ENCODE measurements around the gene EIF1. TPM values are rescaled to one million over a fixed set of nuclear protein-coding genes. Genes with fewer than 3 reads are reported as not detected.
A peak's percentile ranks its signal among the peaks of the same experiment; 100 is the strongest.

The EIF1 gene
- polyA plus RNA-seq, 1 donor from 2014 or later = 257 TPM

DNA sequence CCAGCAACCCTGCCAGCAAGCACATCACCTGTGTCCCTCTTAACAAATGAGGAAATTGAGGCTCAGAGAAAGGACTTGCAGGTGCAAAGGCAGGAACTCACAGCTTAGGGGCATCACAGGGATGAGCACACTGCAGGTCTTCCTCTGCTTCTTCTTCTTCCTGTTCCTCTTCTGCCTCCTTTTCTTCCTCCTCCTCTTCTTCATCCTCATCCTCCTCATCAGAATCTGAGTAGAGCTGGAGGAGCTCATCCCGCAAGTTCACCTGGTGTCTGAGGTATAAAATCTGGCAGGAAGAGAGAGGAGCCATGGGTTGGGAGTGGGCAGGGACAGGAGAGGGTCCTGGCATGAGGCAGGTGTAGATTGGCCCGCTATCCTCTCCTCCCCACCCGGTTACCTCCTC lies 43.2 kb downstream of the EIF1 start:
- no peak overlapping the region for H3K27ac ChIP-seq (ENCODE audit: low read length)
- H3K79me2 ChIP-seq (replicated peaks; ENCODE audit: insufficient read depth, low read length) = no peaks in the 10 kb centered on the region
- no peak overlapping the region for H3K9ac ChIP-seq (ENCODE audit: low read length)
- H3F3A ChIP-seq (ENCODE audit: insufficient read depth, low read length, poor library complexity, severe bottlenecking) = no peaks in the 10 kb centered on the region
- H3K4me2 ChIP-seq (ENCODE audit: low read length) = no peak overlapping the region
- H2AFZ ChIP-seq (ENCODE audit: low read depth, low read length) = no peak overlapping the region
- no peaks in the 10 kb centered on the region for H3K9me3 ChIP-seq (ENCODE audit: low read length)
- peaks cover 50% of the 10 kb centered on the region for H3K27me3 ChIP-seq (ENCODE audit: insufficient read depth, low read depth, low read length)
- TF ChIP-seq SMC3 (conservative IDR thresholded peaks at IDR 0.05; ENCODE audit: poor library complexity) (no peak), EP300 (conservative IDR thresholded peaks at IDR 0.05; ENCODE audit: poor library complexity, severe bottlenecking) (no peak), MXI1 (conservative IDR thresholded peaks at IDR 0.05; ENCODE audit: poor library complexity, severe bottlenecking) (no peak), TAF1 (IDR thresholded peaks at IDR 0.05; ENCODE audit: low read depth) (no peak), RAD21 (conservative IDR thresholded peaks at IDR 0.05) (no peak), EZH2 (IDR thresholded peaks at IDR 0.05; ENCODE audit: borderline replicate concordance, insufficient read depth, low read length, poor library complexity, severe bottlenecking) (no peak), POLR2AphosphoS5 (IDR thresholded peaks at IDR 0.05) (no peak)
- TF ChIP-seq, protein P1, sequence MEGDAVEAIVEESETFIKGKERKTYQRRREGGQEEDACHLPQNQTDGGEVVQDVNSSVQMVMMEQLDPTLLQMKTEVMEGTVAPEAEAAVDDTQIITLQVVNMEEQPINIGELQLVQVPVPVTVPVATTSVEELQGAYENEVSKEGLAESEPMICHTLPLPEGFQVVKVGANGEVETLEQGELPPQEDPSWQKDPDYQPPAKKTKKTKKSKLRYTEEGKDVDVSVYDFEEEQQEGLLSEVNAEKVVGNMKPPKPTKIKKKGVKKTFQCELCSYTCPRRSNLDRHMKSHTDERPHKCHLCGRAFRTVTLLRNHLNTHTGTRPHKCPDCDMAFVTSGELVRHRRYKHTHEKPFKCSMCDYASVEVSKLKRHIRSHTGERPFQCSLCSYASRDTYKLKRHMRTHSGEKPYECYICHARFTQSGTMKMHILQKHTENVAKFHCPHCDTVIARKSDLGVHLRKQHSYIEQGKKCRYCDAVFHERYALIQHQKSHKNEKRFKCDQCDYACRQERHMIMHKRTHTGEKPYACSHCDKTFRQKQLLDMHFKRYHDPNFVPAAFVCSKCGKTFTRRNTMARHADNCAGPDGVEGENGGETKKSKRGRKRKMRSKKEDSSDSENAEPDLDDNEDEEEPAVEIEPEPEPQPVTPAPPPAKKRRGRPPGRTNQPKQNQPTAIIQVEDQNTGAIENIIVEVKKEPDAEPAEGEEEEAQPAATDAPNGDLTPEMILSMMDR (IDR thresholded peaks at IDR 0.05; ENCODE audit: poor library complexity, severe bottlenecking) = no peak
- TF ChIP-seq, protein P2, sequence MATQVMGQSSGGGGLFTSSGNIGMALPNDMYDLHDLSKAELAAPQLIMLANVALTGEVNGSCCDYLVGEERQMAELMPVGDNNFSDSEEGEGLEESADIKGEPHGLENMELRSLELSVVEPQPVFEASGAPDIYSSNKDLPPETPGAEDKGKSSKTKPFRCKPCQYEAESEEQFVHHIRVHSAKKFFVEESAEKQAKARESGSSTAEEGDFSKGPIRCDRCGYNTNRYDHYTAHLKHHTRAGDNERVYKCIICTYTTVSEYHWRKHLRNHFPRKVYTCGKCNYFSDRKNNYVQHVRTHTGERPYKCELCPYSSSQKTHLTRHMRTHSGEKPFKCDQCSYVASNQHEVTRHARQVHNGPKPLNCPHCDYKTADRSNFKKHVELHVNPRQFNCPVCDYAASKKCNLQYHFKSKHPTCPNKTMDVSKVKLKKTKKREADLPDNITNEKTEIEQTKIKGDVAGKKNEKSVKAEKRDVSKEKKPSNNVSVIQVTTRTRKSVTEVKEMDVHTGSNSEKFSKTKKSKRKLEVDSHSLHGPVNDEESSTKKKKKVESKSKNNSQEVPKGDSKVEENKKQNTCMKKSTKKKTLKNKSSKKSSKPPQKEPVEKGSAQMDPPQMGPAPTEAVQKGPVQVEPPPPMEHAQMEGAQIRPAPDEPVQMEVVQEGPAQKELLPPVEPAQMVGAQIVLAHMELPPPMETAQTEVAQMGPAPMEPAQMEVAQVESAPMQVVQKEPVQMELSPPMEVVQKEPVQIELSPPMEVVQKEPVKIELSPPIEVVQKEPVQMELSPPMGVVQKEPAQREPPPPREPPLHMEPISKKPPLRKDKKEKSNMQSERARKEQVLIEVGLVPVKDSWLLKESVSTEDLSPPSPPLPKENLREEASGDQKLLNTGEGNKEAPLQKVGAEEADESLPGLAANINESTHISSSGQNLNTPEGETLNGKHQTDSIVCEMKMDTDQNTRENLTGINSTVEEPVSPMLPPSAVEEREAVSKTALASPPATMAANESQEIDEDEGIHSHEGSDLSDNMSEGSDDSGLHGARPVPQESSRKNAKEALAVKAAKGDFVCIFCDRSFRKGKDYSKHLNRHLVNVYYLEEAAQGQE (IDR thresholded peaks at IDR 0.05; ENCODE audit: borderline replicate concordance) = no peak
- H4K20me1 ChIP-seq (ENCODE audit: insufficient read depth) = no peaks in the 10 kb centered on the region
- H3K4me3 ChIP-seq (ENCODE audit: low read length) = no peak overlapping the region
- no peaks in the 10 kb centered on the region for H3K9me2 ChIP-seq (ENCODE audit: insufficient read depth, low read length)
- no peaks in the 10 kb centered on the region for H3K36me3 ChIP-seq (ENCODE audit: insufficient read depth, low read length)

DNA sequence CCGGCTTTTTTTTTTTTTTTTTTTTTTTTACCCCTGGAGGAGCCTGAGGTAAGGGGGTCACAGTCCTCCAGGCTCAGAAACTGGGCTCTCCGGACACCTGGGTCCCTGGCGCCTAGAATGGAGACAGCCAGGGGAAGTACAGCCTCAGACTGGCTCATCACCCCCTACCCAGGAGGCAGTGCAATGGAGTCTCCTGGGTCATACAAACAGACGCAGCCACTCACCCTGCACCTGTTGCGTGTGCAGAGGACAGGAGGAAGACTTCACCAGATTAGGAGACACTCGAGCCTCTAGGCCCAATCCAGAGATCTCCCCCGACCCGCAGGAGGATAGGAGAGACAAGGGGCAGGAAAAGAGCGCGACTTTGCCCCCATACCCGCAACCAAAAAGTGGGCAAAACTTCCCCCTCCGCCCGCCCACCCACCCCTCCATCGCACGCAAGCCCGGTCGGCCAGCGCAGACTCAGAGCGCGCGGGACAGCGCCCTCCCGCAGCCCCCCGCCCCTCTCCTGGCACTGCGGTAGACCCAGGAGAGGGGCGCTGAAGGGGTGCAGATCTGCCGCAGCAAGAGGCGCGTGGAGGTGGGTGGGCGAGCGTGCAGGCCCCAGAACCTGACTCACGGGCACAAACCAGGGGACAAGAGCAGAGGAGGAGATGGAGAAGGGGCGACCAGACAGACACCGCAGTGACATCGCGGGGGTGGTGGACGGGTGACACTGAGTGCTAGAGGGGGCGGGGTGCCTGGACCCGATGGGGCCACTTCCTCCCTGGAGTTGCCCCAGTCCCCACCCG lies 44.9 kb downstream of the EIF1 start:
- TF ChIP-seq, protein P1 (IDR thresholded peaks at IDR 0.05; ENCODE audit: poor library complexity, severe bottlenecking) = no peak
- TF ChIP-seq EP300 (conservative IDR thresholded peaks at IDR 0.05; ENCODE audit: poor library complexity, severe bottlenecking) (no peak), POLR2AphosphoS5 (IDR thresholded peaks at IDR 0.05) (no peak), MXI1 (conservative IDR thresholded peaks at IDR 0.05; ENCODE audit: poor library complexity, severe bottlenecking) (no peak)
- Histone ChIP-seq H3K4me2 (ENCODE audit: low read length) (no peak overlapping the region), H3F3A (ENCODE audit: insufficient read depth, low read length, poor library complexity, severe bottlenecking) (no peaks in the 10 kb centered on the region), H3K9me3 (ENCODE audit: low read length) (no peaks in the 10 kb centered on the region), H3K27ac (ENCODE audit: low read length) (no peak overlapping the region), H3K4me3 (ENCODE audit: low read length) (peak overlapping the region; percentile 77), H3K27me3 (ENCODE audit: insufficient read depth, low read depth, low read length) (peaks cover 60% of the 10 kb centered on the region), H2AFZ (ENCODE audit: low read depth, low read length) (no peak overlapping the region), H3K36me3 (ENCODE audit: insufficient read depth, low read length) (no peaks in the 10 kb centered on the region), H3K9me2 (ENCODE audit: insufficient read depth, low read length) (no peaks in the 10 kb centered on the region), H3K79me2 (replicated peaks; ENCODE audit: insufficient read depth, low read length) (no peaks in the 10 kb centered on the region), H3K9ac (ENCODE audit: low read length) (no peak overlapping the region), H4K20me1 (ENCODE audit: insufficient read depth) (no peaks in the 10 kb centered on the region)
